AG09309 (cell line): ENCODE results near the gene MMP19.

Source experiments
- DNase-seq: peaks from one replicate; pipeline ENCODE4 v3.0.0-alpha.2; 2010; ENCODE audit warnings: low read depth
- H3K4me3 ChIP-seq: 2 replicates; pipeline ENCODE4 v1.5.1; 2011; ENCODE audit warnings: mild to moderate bottlenecking, low read depth, low read length, moderate library complexity; ENCODE audit not compliant: control insufficient read depth
- CTCF ChIP-seq: IDR thresholded peaks from 2 replicates; pipeline ENCODE4 v1.5.1; 2011; ENCODE audit warnings: mild to moderate bottlenecking, low read depth, low read length, inconsistent platforms; ENCODE audit not compliant: insufficient read depth, control insufficient read depth; ENCODE audit errors: missing control alignments

MMP19 gene

DNA sequence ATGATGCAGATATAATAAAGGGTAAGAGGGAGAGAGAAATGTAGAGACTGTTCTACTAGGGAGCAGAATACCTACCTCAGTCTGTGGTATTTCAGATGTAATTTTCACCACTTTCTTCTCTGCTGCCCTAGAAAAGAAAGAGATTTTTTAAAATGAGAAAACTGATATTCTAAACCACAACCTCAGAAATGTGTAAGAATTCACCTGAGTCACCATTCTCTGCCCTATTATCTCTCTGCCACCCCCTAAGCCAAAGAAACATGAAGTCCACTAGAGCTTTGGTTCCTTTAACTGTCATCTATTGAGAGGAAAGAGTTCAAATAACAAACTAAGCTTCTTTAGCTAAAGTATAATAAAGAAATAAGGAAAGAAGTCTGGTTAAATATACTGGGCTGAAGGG is 46.8 kb downstream of the MMP19 start:
- DNase-seq, result no peak
- no peak for TF ChIP-seq CTCF
- H3K4me3 ChIP-seq, result no peak overlapping the region

- DNase-seq, result no peak
- TF ChIP-seq CTCF, result no peak
- H3K4me3 ChIP-seq, result no peak overlapping the region
Observed at GRCh38 chr12:55789893-55790292, 52.8 kb downstream of the MMP19 start.

DNA sequence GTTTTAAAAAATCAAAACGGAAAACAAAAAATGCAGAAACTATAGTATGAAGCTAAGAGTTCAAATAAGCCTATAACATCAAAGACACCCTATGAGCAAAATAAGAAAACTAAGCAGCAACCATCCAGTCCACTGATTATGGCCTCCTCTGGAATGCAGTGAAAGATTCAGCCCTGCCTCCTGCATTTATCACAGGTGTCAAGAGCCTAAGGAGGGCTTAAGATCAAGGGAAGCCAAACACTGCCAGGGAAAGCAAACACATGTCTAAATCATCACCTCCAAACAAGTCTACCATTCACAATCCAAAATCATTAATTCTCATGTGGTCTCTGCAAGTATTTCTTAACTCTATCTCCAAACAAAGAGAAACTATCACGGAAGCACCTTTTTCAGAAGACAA is 53.6 kb downstream of the MMP19 start:
- no peak for DNase-seq
- TF ChIP-seq CTCF, result no peak
- H3K4me3 ChIP-seq, result no peak overlapping the region

- no peak for TF ChIP-seq CTCF
- no peak overlapping the region for H3K4me3 ChIP-seq
- DNase-seq, result no peak
Observed at GRCh38 chr12:55788546-55788945, 54.2 kb downstream of the MMP19 start.
